Measurements from ENCODE around the gene EXOC6B. TPM values are rescaled to one million over a fixed set of nuclear protein-coding genes. Genes with fewer than 3 reads are reported as not detected.
A peak's percentile ranks its signal among the peaks of the same experiment; 100 is the strongest.

EXOC6B gene
- total and polyA plus RNA-seq, 8 donors, result 3.4 to 57.2 (median 27.1) TPM

- Histone ChIP-seq H3K4me1 (peaks cover 0 to 32% (median 10%) of the 10 kb centered on the region in 4 donors), H3K36me3 (no peaks in the 10 kb centered on the region), H3K9me3 (no peaks in the 10 kb centered on the region), H3K27ac (no peak overlapping the region), H3K4me3 (no peak overlapping the region), H3K27me3 (no peaks in the 10 kb centered on the region)
- intact Hi-C loops (cut with DNase I; ENCODE audit: low total_unique reads), result no loop called here
- no peak for TF ChIP-seq POLR2AphosphoS5 (IDR thresholded peaks at IDR 0.05)
- no peak for TF ChIP-seq POLR2A (IDR thresholded peaks at IDR 0.05)
- TF ChIP-seq CTCF (IDR thresholded peaks at IDR 0.05), result no peak
- no peak for TF ChIP-seq EP300 (IDR thresholded peaks at IDR 0.05)
- no peak for DNase-seq
- WGBS, 5 donors, result 61 to 69% (median 65%) methylated on average over 8 of the region's 8 CpGs
These were observed 150.6 kb downstream of the EXOC6B start for GRCh38 chr2:72674982-72675915.

- 36 to 60% (median 45%) methylated on average over 2 of the region's 2 CpGs for WGBS, 5 donors
- TF ChIP-seq CTCF (IDR thresholded peaks at IDR 0.05), result no peak
- no peak for TF ChIP-seq POLR2A (IDR thresholded peaks at IDR 0.05)
- TF ChIP-seq POLR2AphosphoS5 (IDR thresholded peaks at IDR 0.05), result no peak
- no peak for TF ChIP-seq EP300 (IDR thresholded peaks at IDR 0.05)
- intact Hi-C loops (cut with DNase I; ENCODE audit: low total_unique reads), result no loop called here
- no peaks in the 10 kb centered on the region for H3K27me3 ChIP-seq
- peaks cover 0 to 32% (median 10%) of the 10 kb centered on the region in 4 donors for H3K4me1 ChIP-seq
- no peak overlapping the region for H3K27ac ChIP-seq
- H3K9me3 ChIP-seq, result no peaks in the 10 kb centered on the region
- no peak overlapping the region for H3K4me3 ChIP-seq
- DNase-seq, result peak in 1 of 2 donors; percentile 35
- H3K36me3 ChIP-seq, result no peaks in the 10 kb centered on the region
These were observed 152.6 kb downstream of the EXOC6B start for GRCh38 chr2:72673279-72673678.

GRCh38 chr2:72669121-72669520, 156.7 kb downstream of the EXOC6B start:
- Histone ChIP-seq H3K36me3 (no peaks in the 10 kb centered on the region), H3K27ac (no peak overlapping the region), H3K4me3 (no peak overlapping the region), H3K9me3 (peaks cover 0 to 31% (median 15%) of the 10 kb centered on the region in 4 donors), H3K4me1 (peaks cover 0 to 8% (median 0%) of the 10 kb centered on the region in 4 donors), H3K27me3 (no peaks in the 10 kb centered on the region)
- intact Hi-C loops (cut with DNase I; ENCODE audit: low total_unique reads), result no loop called here
- TF ChIP-seq EP300 (IDR thresholded peaks at IDR 0.05) (no peak), POLR2AphosphoS5 (IDR thresholded peaks at IDR 0.05) (no peak), CTCF (IDR thresholded peaks at IDR 0.05) (no peak), POLR2A (IDR thresholded peaks at IDR 0.05) (no peak)
- no peak for DNase-seq
- 81 to 91% (median 84%) methylated on average over 4 of the region's 4 CpGs for WGBS, 5 donors

GRCh38 chr2:72668647-72669046, 157.2 kb downstream of the EXOC6B start:
- intact Hi-C loops (cut with DNase I; ENCODE audit: low total_unique reads), result no loop called here
- Histone ChIP-seq H3K4me3 (no peak overlapping the region), H3K27me3 (no peaks in the 10 kb centered on the region), H3K27ac (no peak overlapping the region), H3K36me3 (no peaks in the 10 kb centered on the region), H3K4me1 (peaks cover 0 to 3% (median 0%) of the 10 kb centered on the region in 4 donors), H3K9me3 (peaks cover 0 to 31% (median 15%) of the 10 kb centered on the region in 4 donors)
- WGBS, 5 donors, result 93 to 96% (median 95%) methylated on average over 4 of the region's 4 CpGs
- no peak for TF ChIP-seq POLR2AphosphoS5 (IDR thresholded peaks at IDR 0.05)
- no peak for TF ChIP-seq POLR2A (IDR thresholded peaks at IDR 0.05)
- TF ChIP-seq CTCF (IDR thresholded peaks at IDR 0.05), result no peak
- TF ChIP-seq EP300 (IDR thresholded peaks at IDR 0.05), result no peak
- no peak for DNase-seq

Measured in stomach (tissue), 9 donors.